LNCaP clone FGC (cell line): Measurements from ENCODE around the gene LRRC4B.

Experiments used
- DNase-seq: peaks from one replicate; pipeline ENCODE4 v3.0.0-alpha.2; 2011; ENCODE audit warnings: low read depth
- H3K4me3 ChIP-seq: 2 replicates; pipeline ENCODE4 v1.5.1; 2011; ENCODE audit warnings: mild to moderate bottlenecking, low read depth, low read length, control low read depth
- CTCF ChIP-seq: IDR thresholded peaks from 2 replicates; pipeline ENCODE4 v1.5.1; 2012; ENCODE audit warnings: mild to moderate bottlenecking; ENCODE audit not compliant: control insufficient read depth, insufficient read depth; ENCODE audit errors: extremely low read depth

LRRC4B gene

GRCh38 chr19:50516964-50517703 lies 51.1 kb downstream of the LRRC4B start:
- H3K4me3 ChIP-seq = no peak overlapping the region
- DNase-seq = no peak
- no peak for TF ChIP-seq CTCF

GRCh38 chr19:50516456-50516855 lies 51.8 kb downstream of the LRRC4B start:
- H3K4me3 ChIP-seq = no peak overlapping the region
- no peak for TF ChIP-seq CTCF
- DNase-seq = no peak

- TF ChIP-seq CTCF = no peak
- no peak for DNase-seq
- H3K4me3 ChIP-seq = no peak overlapping the region
Observed at GRCh38 chr19:50515168-50515561, 53.1 kb downstream of the LRRC4B start.

- TF ChIP-seq CTCF = no peak
- H3K4me3 ChIP-seq = no peak overlapping the region
- no peak for DNase-seq
Observed at GRCh38 chr19:50514346-50515167, 53.7 kb downstream of the LRRC4B start.

- TF ChIP-seq CTCF = no peak
- DNase-seq = no peak
- H3K4me3 ChIP-seq = no peak within 1 kb of the TSS
Observed at GRCh38 chr19:50513746-50514345, 54.4 kb downstream of the LRRC4B start, which contains the start of gene ASPDH. TSS of gene ASPDH (minus strand) at chr19:50513913. CDS start at chr19:50513823, 90 bp downstream.

- H3K4me3 ChIP-seq = no peak overlapping the region
- TF ChIP-seq CTCF = no peak
- DNase-seq = no peak
Observed at GRCh38 chr19:50512999-50513745, 55.1 kb downstream of the LRRC4B start.
